Measurements from ENCODE around the gene DPP4.

DNA sequence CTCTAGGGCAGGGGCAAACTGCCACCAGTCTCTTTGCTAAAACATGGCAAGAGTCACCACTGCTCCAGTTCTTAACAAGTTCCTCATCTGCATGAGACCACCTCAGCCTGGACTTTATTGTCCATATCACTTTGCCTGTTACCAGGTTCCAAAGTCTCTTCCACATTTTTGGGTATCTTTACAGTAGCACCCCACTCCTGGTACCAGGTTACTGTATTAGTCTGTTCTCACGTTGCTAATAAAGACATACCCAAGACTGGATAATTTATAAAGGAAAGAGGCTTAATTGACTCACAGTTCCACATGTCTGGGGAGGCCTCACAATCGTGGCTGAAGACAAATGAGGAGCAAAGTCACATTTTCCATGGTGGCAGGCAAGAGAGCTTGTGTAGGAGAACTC lies 5.5 kb upstream of the DPP4 start:
- no peak for TF ChIP-seq POLR2A (IDR thresholded peaks at IDR 0.05)
- TF ChIP-seq, protein P1, sequence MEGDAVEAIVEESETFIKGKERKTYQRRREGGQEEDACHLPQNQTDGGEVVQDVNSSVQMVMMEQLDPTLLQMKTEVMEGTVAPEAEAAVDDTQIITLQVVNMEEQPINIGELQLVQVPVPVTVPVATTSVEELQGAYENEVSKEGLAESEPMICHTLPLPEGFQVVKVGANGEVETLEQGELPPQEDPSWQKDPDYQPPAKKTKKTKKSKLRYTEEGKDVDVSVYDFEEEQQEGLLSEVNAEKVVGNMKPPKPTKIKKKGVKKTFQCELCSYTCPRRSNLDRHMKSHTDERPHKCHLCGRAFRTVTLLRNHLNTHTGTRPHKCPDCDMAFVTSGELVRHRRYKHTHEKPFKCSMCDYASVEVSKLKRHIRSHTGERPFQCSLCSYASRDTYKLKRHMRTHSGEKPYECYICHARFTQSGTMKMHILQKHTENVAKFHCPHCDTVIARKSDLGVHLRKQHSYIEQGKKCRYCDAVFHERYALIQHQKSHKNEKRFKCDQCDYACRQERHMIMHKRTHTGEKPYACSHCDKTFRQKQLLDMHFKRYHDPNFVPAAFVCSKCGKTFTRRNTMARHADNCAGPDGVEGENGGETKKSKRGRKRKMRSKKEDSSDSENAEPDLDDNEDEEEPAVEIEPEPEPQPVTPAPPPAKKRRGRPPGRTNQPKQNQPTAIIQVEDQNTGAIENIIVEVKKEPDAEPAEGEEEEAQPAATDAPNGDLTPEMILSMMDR (IDR thresholded peaks at IDR 0.05) = no peak
